ENCODE measurements around the gene PSME3.
"Not testable (repeated sequence)": the region's sequence is repeated elsewhere in the genome, so short reads cannot be mapped to it uniquely, and the experiment has no call there.

The PSME3 gene

DNA sequence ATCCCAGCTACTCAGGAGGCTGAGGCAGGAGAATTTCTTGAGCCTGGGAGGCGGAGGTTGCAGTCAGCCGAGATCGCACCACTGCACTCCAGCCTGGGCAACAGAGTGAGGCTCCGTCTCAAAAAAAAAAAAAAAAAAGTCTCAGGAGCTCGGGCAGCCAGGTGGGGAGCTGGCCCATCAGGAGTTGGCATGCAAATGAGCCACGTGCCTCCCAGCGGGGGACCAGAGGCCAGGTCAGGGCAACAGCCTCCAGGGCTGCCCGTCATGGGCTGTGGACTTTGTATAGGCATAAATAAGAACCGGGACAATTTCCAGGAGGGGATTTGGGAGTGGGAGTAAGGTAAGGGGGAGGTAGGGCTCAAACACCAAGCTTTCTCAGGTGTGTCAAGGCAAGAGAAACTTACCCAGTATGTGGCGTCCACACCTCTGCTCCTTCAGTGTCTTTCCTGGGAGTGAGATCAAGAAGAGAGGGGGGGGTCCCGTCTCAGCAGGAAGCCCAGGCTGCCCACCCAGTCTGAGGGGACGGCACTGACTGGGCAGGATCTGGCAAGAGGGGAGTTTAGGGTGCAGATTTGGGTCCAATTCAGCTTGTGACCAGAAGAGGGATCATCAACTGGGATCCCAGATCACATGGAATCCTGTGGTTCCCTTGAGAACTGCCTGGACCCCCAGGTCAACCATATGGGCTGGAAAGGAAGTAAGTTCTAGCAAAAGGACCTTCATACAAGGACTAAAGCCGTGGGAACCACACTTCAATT is 45.1 kb downstream of the PSME3 start:
- DNase-seq (ENCODE audit: low read depth) = no peak

DNA sequence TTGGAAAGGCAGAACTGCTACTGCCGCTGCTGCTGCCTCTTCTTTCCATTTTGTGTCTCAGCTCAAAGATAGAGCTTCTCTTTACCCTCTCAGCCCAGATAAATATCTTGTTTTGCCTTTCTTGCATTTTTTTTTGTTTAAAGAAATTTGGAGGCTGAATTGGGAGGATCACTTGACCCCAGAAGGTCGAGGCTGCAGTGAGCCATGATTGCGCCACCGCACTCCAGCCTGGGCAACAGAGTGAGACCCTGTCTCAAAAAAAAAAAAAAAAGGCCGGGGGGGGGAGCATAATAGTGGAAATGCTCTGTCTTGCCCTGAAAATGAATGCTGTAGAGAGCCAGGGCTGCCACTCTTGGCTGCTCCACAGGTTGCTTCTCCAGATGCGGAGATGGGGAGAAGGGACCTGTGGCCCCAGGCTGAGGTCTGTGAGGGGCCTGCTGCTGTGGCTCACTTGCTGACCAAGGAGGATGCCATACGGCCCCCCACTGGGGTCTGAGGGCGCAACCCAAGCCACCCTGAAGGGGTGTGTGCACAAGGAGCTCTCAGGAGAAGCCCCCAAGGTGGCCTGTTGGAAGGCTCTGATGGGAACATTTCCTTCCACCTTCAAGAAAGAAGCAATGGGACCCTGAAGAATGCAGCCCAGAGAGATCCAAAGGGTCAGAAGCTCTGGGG is 45.9 kb downstream of the PSME3 start:
- DNase-seq (ENCODE audit: low read depth) = no peak

DNA sequence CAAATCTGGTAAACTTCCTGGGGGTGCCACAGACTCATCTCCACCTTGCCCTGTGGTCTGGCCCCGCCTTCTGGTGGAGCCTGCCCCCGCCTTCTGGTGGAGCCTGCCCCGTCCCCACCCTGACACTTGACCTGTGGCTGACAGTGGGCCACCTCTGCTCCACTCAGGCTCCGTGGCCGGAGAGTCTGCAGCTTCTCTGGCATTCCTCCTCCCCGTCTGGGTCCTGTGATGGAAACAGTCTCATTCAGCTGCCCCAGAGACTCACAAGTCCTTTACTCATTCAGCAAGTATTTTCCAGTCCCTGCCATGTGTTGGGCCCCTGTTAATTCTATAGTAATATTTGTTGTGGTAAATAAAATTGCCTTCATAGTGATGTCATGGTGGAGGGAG is 46.4 kb downstream of the PSME3 start:
- no peak for DNase-seq (ENCODE audit: low read depth)

DNA sequence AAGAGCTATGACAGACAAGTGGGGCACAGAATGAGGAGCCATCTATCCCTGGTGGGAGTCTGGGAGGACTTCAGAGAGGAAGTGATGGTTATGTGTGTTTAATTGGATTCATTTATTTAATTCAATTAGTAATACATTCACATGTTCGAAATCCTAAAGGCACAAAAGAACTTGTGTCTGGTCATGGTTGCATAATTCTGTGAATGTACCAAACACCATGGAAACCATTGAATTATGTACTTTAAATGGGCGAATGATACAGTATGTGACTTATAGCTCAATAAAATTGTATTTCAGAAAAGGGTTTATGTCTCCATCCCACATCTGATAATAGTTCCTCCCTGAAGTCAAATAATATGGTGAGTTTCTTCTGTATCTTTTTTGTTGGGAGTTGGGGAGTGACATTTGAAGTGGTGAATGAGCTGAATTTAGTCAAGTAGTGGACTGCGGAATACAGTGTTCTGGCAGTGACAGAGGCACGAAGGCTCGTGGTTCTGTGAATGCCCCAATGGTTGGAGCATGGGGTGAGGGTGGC is 47.6 kb downstream of the PSME3 start:
- DNase-seq (ENCODE audit: low read depth) = no peak

DNA sequence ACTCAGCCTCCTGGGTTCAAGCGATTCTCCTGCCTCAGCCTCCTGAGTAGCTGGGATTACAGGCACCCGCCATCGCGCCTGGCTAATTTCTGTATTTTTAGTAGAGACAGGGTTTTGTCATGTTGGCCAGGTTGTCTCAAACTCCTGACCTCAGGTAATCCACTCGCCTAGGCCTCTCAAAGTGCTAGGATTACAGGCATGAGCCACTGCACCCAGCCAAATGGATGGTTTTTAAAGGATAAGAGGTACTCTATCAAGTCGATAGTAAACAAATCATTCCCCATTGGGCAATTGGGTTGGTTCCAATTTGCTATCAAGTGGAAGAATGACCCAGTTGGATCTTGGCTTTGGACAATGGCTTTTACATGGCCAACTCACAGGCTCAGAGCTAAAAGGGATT is 48.5 kb downstream of the PSME3 start:
- DNase-seq (ENCODE audit: low read depth) = not testable (repeated sequence)

DNA sequence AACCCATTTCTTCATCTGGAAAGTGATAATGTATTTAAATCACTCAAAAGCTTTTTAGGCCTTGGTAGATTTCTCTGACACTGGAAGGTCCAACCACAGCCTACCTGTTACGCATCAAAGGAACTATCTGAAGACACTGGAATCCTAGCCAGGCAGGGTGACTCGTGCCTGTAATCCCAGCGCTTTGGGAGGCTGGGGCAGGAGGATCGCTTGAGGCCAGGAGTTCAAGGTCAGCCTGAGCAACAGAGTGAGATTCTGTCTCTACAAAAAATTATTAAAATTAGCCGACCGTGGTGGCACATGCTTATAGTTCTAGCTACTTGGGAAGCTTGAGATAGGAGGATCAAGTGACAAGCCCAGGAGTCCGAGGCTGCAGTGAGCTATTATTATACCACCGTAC is 49.0 kb downstream of the PSME3 start:
- DNase-seq (ENCODE audit: low read depth) = no peak

DNA sequence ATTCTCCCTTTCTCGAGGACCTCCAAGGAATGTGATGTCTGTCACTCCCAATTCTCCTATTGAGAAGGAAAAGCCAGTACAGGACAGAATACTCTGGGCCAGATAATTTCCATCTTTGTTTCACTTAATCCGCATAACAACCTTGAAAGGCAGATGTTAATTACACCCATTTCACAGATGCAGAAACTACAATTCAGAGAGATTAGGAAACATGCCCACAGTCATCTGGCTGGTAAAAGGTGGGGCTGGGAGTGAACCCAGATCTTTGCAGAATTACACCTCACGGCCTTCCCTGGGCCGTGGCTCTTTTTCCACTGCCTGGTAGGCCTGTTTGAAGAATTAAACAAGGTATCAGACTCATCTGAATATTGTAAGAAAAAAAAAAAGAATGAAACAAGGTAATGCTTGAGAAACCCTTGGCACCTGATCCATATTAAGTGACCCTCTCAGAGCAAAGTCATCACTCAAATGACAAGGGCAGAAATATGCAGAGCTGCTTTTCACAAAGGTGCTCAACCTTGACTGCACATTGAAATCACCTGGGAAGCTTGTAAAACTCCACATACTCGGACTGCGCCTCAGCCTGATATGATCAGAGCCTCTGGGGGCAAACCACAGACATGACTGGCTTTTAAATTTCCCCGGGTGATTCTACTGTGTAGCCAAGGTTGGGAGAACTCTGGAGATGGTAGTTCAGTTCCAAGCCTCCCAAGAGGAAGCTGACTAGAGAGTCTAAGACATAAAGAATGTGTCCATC is 50.8 kb downstream of the PSME3 start:
- no peak for DNase-seq (ENCODE audit: low read depth)

DNA sequence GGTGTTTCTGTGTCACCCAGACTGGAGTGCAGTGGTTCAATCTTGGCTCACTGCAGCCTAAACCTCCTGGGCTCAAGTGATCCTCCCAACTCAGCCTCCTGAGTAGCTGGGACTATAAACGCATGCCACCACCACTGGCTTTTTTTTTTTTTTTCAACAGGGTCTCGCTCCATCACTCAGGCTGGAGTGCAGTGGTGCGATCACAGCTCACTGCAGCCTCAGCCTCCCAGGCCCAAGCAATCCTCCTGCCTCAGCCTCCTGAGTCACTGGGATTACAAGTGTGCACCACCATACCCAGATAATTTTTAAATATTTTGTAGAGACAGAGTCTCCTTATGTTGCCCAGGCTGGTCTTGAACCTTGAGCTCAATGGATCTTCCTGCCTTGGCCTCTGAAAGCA is 52.6 kb downstream of the PSME3 start:
- DNase-seq (ENCODE audit: low read depth) = not testable (repeated sequence)

DNA sequence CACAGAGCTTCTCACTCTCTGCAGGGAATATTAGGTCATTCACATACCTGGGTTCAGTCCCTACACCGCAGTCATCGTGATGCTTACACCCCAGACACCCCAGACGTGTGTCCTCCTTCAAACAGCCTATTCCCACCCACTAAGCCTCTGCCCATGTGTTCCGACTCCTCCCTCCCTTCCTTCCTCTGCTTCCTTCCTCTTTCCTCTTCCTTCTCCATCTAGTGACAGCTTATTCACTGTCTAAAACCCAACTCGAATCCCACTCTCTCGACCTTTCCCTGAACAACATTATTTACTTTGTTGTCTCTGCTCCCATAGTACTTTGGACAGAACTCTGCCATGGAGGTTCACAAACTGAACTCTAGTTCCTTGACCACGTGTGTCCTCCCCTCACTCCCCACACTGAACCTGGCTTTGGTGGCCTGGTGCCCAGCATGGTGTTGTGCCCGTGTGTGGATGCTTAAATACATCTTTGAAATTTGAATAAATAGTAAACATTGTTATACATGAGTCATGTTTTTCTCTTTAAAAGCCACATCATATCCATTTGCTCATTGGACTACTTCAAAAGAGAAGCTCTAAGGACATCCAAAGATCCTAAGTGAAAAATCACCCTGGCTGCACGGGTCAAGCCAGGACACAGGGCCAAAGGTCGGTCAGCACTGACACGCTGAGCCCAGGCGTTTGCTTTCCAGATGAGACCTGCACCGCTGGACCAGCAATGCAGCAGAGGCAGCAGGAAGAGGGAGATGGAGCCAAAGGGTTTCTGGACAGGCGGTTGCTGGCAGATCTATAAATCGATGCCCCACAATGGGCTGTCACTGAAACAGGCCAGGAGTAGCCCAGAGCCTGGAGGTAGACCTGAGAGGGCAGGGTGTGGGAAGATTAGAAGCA is 53.3 kb downstream of the PSME3 start:
- no peak for DNase-seq (ENCODE audit: low read depth)

DNA sequence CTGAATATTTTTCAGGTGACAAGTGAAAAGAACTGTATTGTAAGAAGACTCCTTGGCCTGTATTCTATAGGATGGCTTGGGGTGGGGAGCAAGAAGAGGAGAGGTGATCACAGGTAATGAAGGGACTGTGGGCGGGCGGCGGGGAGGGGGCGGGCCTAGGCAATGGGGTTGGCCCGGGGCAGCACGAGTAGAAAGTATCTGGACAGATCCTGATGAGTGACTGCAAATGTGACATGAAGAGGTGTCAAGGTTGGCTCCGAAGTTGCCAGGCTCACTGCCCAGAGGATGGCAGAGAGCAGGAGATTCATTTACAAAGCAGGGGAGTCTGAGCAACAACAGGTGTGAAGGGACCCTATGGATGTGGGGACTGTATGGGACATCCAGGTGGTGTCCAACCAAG is 56.6 kb downstream of the PSME3 start:
- no peak for DNase-seq (ENCODE audit: low read depth)

DNA sequence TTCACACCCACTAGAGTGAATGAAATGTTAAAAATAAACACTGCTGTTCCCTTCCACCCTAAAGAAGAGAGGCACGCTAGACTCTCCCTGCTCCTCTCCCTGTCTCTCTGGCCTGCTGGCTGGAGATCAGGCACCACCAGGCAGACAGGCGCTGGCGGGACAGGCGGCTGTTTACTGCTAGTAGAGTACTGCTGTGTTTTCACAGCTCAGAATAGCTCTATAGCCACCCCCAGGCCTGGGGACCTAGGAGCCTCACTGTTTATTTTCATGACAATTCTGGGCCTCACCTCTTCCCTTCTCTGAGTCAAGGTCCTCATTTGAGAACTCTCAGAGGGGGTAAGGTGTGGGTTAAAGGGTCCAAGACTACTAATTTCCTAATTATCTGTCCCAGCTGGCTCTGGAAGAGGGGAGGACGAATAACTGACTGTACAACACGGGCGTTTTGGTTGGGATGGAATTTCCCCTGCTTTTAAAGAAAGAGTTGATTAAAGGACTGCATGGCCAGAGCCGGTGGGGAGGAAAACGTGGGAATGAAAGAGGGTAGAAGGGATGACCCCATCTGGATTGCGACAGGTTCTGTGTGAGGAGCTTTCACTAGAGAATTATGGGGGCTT is 58.4 kb downstream of the PSME3 start:
- DNase-seq (ENCODE audit: low read depth) = no peak

DNA sequence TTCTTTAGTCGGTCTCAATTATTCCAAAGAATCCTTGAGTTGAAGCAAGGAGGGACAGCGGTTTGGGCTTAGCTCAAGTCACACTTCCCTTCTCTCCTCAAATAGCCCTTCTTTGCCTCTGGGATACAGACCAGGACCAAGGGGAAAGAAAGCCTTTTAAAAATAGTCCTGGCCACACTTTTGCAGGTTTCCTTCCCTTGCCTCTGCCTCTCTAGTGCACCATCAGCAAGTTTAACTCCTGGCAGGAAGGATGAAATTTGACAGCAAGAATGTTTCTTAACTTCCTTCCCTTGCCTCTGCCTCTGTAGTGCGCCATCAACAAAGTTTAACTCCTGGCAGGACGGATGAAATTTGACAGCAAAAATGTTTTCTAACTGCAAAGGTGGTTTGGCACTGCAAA is 60.2 kb downstream of the PSME3 start:
- DNase-seq (ENCODE audit: low read depth) = no peak

Data from stimulated activated CD8-positive, alpha-beta memory T cell treated with anti-CD3 and anti-CD28 coated beads, Interleukin-7, amount 100 ng/mL, for 24 hours (primary cell).